Trophoblast cell (in vitro differentiated cells and primary cell): Measurements from ENCODE around the gene ATXN7.
A peak's percentile ranks its signal among the peaks of the same experiment; 100 is the strongest.

Source experiments
- DNase-seq, 2 donors: peaks; one replicate each; pipeline ENCODE4 v3.0.0-alpha.2; 2016
- H2AFZ ChIP-seq: 2 replicates; pipeline ENCODE4 v1.6.1; 2013; ENCODE audit warnings: low read length, moderate library complexity, mild to moderate bottlenecking; ENCODE audit not compliant: insufficient read depth, poor library complexity
- H2AK5ac ChIP-seq: 2 replicates; pipeline ENCODE4 v1.6.1; 2013; ENCODE audit warnings: mild to moderate bottlenecking, low read length
- H2BK120ac ChIP-seq: 2 replicates; pipeline ENCODE4 v1.6.1; 2013; ENCODE audit warnings: low read length, mild to moderate bottlenecking, moderate library complexity; ENCODE audit not compliant: insufficient read depth, poor library complexity
- H2BK12ac ChIP-seq: 2 replicates; pipeline ENCODE4 v1.6.1; 2013; ENCODE audit warnings: mild to moderate bottlenecking, low read length, moderate library complexity
- H2BK5ac ChIP-seq: 2 replicates; pipeline ENCODE4 v1.6.1; 2013; ENCODE audit warnings: low read length, low read depth, moderate library complexity, mild to moderate bottlenecking; ENCODE audit not compliant: poor library complexity
- H3K14ac ChIP-seq: 2 replicates; pipeline ENCODE4 v1.6.1; 2013; ENCODE audit warnings: mild to moderate bottlenecking, low read length
- H3K18ac ChIP-seq: 2 replicates; pipeline ENCODE4 v1.6.1; 2013; ENCODE audit warnings: mild to moderate bottlenecking, low read length
- H3K23ac ChIP-seq: 2 replicates; pipeline ENCODE4 v1.6.1; 2013; ENCODE audit warnings: low read length
- H3K27ac ChIP-seq: 2 replicates; pipeline ENCODE4 v1.5.1; 2013; ENCODE audit warnings: low read depth, mild to moderate bottlenecking, inconsistent platforms, low read length, moderate library complexity
- H3K27me3 ChIP-seq: 2 replicates; pipeline ENCODE4 v1.6.1; 2013; ENCODE audit warnings: inconsistent platforms, mild to moderate bottlenecking, low read length, moderate library complexity; ENCODE audit not compliant: insufficient read depth
- H3K36me3 ChIP-seq, 2 experiments: 1 replicate in 1 of 2; 2 replicates in 1 of 2; pipeline ENCODE4 v1.6.1; 2013; ENCODE audit warnings: low read length in 2 of 2, mild to moderate bottlenecking in 2 of 2, moderate library complexity in 1 of 2; ENCODE audit not compliant: insufficient read depth in 2 of 2, control insufficient read depth in 1 of 2
- H3K4ac ChIP-seq: 2 replicates; pipeline ENCODE4 v1.6.1; 2013; ENCODE audit warnings: low read depth, mild to moderate bottlenecking, low read length, moderate library complexity
- H3K4me1 ChIP-seq, 2 experiments: 1 replicate in 1 of 2; 2 replicates in 1 of 2; pipeline ENCODE4 v1.6.1; 2013; ENCODE audit warnings: low read length in 2 of 2, mild to moderate bottlenecking in 2 of 2, moderate library complexity in 1 of 2; ENCODE audit not compliant: insufficient read depth in 2 of 2, control insufficient read depth in 1 of 2
- H3K4me2 ChIP-seq: 2 replicates; pipeline ENCODE4 v1.6.1; 2013; ENCODE audit warnings: inconsistent platforms, mild to moderate bottlenecking, low read length, moderate library complexity
- H3K4me3 ChIP-seq: 2 replicates; pipeline ENCODE4 v1.5.1; 2013; ENCODE audit warnings: mild to moderate bottlenecking, low read depth, low read length, inconsistent platforms
- H3K79me1 ChIP-seq: one replicate; pipeline ENCODE4 v1.6.1; 2013; ENCODE audit warnings: low read length
- H3K79me2 ChIP-seq: 2 replicates; pipeline ENCODE4 v1.6.1; 2013; ENCODE audit warnings: low read length, mild to moderate bottlenecking; ENCODE audit not compliant: control insufficient read depth, insufficient read depth, poor library complexity
- H3K9ac ChIP-seq: 2 replicates; pipeline ENCODE4 v1.6.1; 2013; ENCODE audit warnings: mild to moderate bottlenecking, low read length
- H3K9me3 ChIP-seq: 2 replicates; pipeline ENCODE4 v1.6.1; 2013; ENCODE audit warnings: low read depth, mild to moderate bottlenecking, control low read depth, inconsistent platforms, low read length; ENCODE audit not compliant: insufficient read depth
- H4K12ac ChIP-seq: 2 replicates; pipeline ENCODE4 v1.6.1; 2013; ENCODE audit warnings: low read depth, mild to moderate bottlenecking, low read length, moderate library complexity
- H4K8ac ChIP-seq: 2 replicates; pipeline ENCODE4 v1.6.1; 2013; ENCODE audit warnings: low read depth, mild to moderate bottlenecking, low read length, moderate library complexity
- H4K91ac ChIP-seq: one replicate; pipeline ENCODE4 v1.6.1; 2013; ENCODE audit warnings: low read depth, mild to moderate bottlenecking, low read length, moderate library complexity
- WGBS: extraction: QIAGEN DNeasy Blood & Tissue Kit; methylation state at CpG from one replicate; pipeline ENCODE4 v1.1.7; 2013; ENCODE audit warnings: missing lambda C conversion rate; ENCODE audit not compliant: insufficient read length, insufficient coverage; ENCODE audit errors: extremely low coverage; 5-methylcytosine and 5-hydroxymethylcytosine counted together

The ATXN7 gene

DNA sequence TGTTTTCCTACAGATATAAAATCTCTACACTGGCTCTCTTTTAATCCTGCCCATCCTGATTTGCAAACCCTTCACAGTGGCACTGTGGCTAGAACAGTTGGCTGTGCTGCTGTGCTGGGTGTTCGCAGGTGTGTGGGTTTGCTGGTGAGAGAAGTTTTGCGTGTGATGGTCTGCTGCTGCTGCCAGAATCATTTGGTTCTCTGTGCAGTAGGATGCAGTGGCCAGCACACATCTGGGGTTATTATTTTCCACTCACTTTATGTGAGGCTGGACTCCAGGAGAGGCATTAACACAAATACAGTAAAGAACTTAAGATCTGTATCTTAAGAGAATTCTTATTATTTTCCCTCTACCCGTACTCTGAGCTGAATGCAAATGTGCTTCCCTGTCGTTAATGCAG, 175.7 kb downstream of the ATXN7 start:
- H4K8ac ChIP-seq, result no peak overlapping the region
- H3K9me3 ChIP-seq, result no peaks in the 10 kb centered on the region
- peaks cover 5% of the 10 kb centered on the region in 2 experiments for H3K4me1 ChIP-seq
- no peak overlapping the region for H4K12ac ChIP-seq
- no peak overlapping the region for H2BK5ac ChIP-seq
- no peak overlapping the region for H2AK5ac ChIP-seq
- peak overlapping the region; percentile 20 for H2BK120ac ChIP-seq
- no CpG with 5 or more reads among the region's 4 CpGs for WGBS
- no peak for DNase-seq
- no peak overlapping the region for H3K18ac ChIP-seq
- no peak overlapping the region for H3K4me2 ChIP-seq
- H3K79me1 ChIP-seq, result peaks cover 8% of the 10 kb centered on the region
- H3K4ac ChIP-seq, result no peak overlapping the region
- H2AFZ ChIP-seq, result no peak overlapping the region
- H4K91ac ChIP-seq, result peak overlapping the region; percentile 51
- H3K79me2 ChIP-seq, result no peaks in the 10 kb centered on the region
- H3K36me3 ChIP-seq, result no peaks in the 10 kb centered on the region
- H2BK12ac ChIP-seq, result peak overlapping the region; percentile 96
- H3K14ac ChIP-seq, result no peak overlapping the region
- H3K4me3 ChIP-seq, result no peak overlapping the region
- peak overlapping the region; percentile 1 for H3K27ac ChIP-seq
- H3K27me3 ChIP-seq, result no peaks in the 10 kb centered on the region
- H3K9ac ChIP-seq, result no peak overlapping the region
- no peak overlapping the region for H3K23ac ChIP-seq

DNA sequence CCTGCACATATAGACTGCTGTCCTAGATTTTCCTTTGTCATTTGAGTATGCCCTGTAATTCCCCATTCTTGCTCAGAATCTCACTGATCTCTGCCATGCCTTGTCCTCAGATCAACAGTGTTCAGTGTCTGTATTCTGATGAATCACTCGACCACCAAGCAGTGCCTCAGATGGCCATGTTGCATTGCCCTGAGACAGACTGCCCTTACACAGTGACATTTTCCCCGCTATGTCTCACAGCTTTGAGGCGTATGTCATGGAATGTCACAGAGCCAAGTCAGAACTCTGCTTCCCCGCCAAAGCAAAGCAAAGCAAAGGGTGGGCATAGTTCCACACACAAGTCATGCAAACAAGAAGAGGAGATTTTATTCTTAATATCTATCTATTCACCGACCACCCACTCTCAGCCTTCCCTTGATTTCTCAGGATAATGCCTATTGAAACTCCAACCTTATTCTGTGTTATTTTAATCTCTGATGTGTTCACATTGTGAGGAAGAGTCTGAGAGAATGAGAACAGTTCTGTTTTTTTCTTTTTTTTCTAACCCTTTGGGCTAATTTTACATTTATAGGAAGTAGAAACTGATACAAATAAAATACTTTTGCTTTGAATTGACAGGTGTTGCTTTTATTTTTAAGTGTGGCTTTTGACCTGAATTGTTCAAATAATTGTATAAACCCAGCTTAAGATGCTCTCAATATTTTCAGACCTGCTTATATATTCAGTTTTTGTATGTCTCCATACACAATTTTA, 176.5 kb downstream of the ATXN7 start:
- Histone ChIP-seq H3K18ac (no peak overlapping the region), H3K27me3 (no peaks in the 10 kb centered on the region), H3K9me3 (no peaks in the 10 kb centered on the region), H3K36me3 (no peaks in the 10 kb centered on the region), H2AK5ac (no peak overlapping the region), H4K12ac (no peak overlapping the region), H2BK5ac (no peak overlapping the region), H3K4me2 (no peak overlapping the region), H3K4ac (no peak overlapping the region), H3K79me2 (no peaks in the 10 kb centered on the region), H3K4me1 (peaks cover 5% of the 10 kb centered on the region in 2 experiments), H3K9ac (no peak overlapping the region), H2AFZ (no peak overlapping the region), H2BK120ac (peak overlapping the region; percentile 6), H2BK12ac (peak overlapping the region; percentile 19), H4K8ac (no peak overlapping the region), H4K91ac (no peak overlapping the region), H3K23ac (no peak overlapping the region), H3K14ac (no peak overlapping the region), H3K79me1 (peaks cover 10% of the 10 kb centered on the region), H3K27ac (no peak overlapping the region), H3K4me3 (no peak overlapping the region)
- no peak for DNase-seq
- no CpG with 5 or more reads among the region's 5 CpGs for WGBS

DNA sequence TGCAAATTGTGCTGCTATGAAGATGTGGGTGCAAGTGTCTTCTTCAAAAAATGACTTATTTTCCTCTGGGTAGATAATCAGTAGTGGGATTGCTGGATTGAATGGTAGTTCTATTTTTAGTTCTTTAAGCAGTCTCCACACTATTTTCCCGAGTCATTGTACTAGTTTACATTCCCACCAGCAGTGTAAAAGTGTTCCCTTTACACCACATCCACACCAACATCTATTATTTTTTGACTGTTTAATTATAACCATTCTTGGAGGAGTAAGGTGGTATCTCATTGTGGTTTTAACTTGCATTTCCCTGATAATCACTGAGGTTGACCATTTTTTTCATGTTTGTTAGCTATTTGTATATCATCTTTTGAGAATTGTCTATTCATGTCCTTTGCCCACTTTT, 179.3 kb downstream of the ATXN7 start:
- Histone ChIP-seq H3K36me3 (no peaks in the 10 kb centered on the region), H3K4me3 (no peak overlapping the region), H2AFZ (no peak overlapping the region), H3K4me2 (no peak overlapping the region), H3K79me1 (peaks cover 9% of the 10 kb centered on the region), H4K12ac (no peak overlapping the region), H4K91ac (no peak overlapping the region), H3K79me2 (no peaks in the 10 kb centered on the region), H3K23ac (no peak overlapping the region), H3K14ac (no peak overlapping the region), H2AK5ac (no peak overlapping the region), H3K9ac (no peak overlapping the region), H3K18ac (no peak overlapping the region), H2BK12ac (no peak overlapping the region), H2BK120ac (no peak overlapping the region), H3K9me3 (no peaks in the 10 kb centered on the region), H3K4ac (no peak overlapping the region), H4K8ac (no peak overlapping the region), H2BK5ac (no peak overlapping the region), H3K27me3 (no peaks in the 10 kb centered on the region), H3K4me1 (peaks cover 12 to 13% of the 10 kb centered on the region in 2 experiments), H3K27ac (no peak overlapping the region)
- no CpG with 5 or more reads among the region's 1 CpG for WGBS
- DNase-seq, result no peak

DNA sequence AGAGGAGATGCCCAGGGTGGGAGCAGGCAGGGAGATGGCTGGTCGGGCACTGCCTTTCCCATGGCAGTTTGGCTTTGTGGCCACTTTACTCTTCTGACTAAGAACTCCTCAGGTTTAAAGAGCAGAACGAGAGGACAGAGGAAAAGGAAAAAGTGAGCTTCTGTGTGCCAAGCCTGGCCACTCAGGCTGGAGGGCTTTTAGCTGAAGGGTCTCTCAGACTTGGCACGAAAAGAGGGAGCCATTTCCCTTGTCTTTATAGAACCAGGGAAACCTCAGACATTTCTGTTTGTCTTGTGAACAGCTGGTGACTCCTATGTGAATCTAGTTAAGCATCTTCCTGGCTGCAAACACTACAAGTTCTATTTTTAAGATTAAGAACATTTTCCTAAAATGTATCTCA, 182.9 kb downstream of the ATXN7 start:
- Histone ChIP-seq H2BK5ac (peak overlapping the region; percentile 78), H3K23ac (peak overlapping the region; percentile 54)

More for the DNA sequence above, 182.9 kb downstream of the ATXN7 start:
- Histone ChIP-seq H3K27ac (peak overlapping the region; percentile 84), H3K79me1 (peaks cover 22% of the 10 kb centered on the region), H2AK5ac (peak overlapping the region; percentile 16), H3K79me2 (no peaks in the 10 kb centered on the region), H3K4me3 (no peak overlapping the region), H4K8ac (no peak overlapping the region), H4K91ac (peak overlapping the region; percentile 93), H3K36me3 (no peaks in the 10 kb centered on the region), H3K4me2 (no peak overlapping the region), H4K12ac (no peak overlapping the region), H3K14ac (peak overlapping the region; percentile 63), H2AFZ (peak overlapping the region; percentile 37), H3K9ac (no peak overlapping the region), H3K4me1 (peaks cover 15 to 19% of the 10 kb centered on the region in 2 experiments), H3K18ac (peak overlapping the region; percentile 35), H3K27me3 (no peaks in the 10 kb centered on the region), H3K4ac (peak overlapping the region; percentile 57), H3K9me3 (no peaks in the 10 kb centered on the region), H2BK12ac (peak overlapping the region; percentile 96), H2BK120ac (peak overlapping the region; percentile 94)
- DNase-seq, result no peak
- no CpG with 5 or more reads among the region's 3 CpGs for WGBS
